H9 (cell line): ENCODE measurements around the gene PPP2R5B. TPM values are rescaled to one million over a fixed set of nuclear protein-coding genes. Genes with fewer than 3 reads are reported as not detected.

ENCODE experiments used
- DNase-seq: peaks from one replicate; pipeline ENCODE4 v3.0.0-alpha.2; 2017
- H2AFZ ChIP-seq: one replicate; pipeline ENCODE4 v1.6.1; 2013; ENCODE audit warnings: mild to moderate bottlenecking, low read length, control low read depth, moderate library complexity
- H2AK5ac ChIP-seq: 2 replicates; pipeline ENCODE4 v1.6.1; 2013; ENCODE audit warnings: low read length, control low read depth, mixed read lengths; ENCODE audit not compliant: insufficient read length
- H2BK120ac ChIP-seq: one replicate; pipeline ENCODE4 v1.6.1; 2013; ENCODE audit warnings: low read depth, mild to moderate bottlenecking, low read length, control low read depth, inconsistent platforms; ENCODE audit not compliant: poor library complexity, severe bottlenecking
- H2BK12ac ChIP-seq: 2 replicates; pipeline ENCODE4 v1.6.1; 2013; ENCODE audit warnings: low read length, control low read depth, mixed read lengths, low read depth; ENCODE audit not compliant: insufficient read length
- H2BK15ac ChIP-seq: 2 replicates; pipeline ENCODE4 v1.6.1; 2013; ENCODE audit warnings: low read depth, low read length, control low read depth
- H2BK20ac ChIP-seq: one replicate; pipeline ENCODE4 v1.6.1; 2013; ENCODE audit warnings: low read depth, mild to moderate bottlenecking, low read length, control low read depth, inconsistent platforms; ENCODE audit not compliant: poor library complexity, severe bottlenecking
- H2BK5ac ChIP-seq: 2 replicates; pipeline ENCODE4 v1.6.1; 2013; ENCODE audit warnings: low read length, control low read depth, mixed read lengths; ENCODE audit not compliant: insufficient read length
- H3K14ac ChIP-seq: 2 replicates; pipeline ENCODE4 v1.6.1; 2013; ENCODE audit warnings: low read length, control low read depth; ENCODE audit not compliant: insufficient read depth
- H3K18ac ChIP-seq: 2 replicates; pipeline ENCODE4 v1.6.1; 2013; ENCODE audit warnings: low read depth, mild to moderate bottlenecking, mixed read lengths, low read length, control low read depth; ENCODE audit not compliant: insufficient read length
- H3K23ac ChIP-seq: 2 replicates; pipeline ENCODE4 v1.6.1; 2013; ENCODE audit warnings: low read length, control low read depth, mixed read lengths, low read depth; ENCODE audit not compliant: insufficient read length
- H3K23me2 ChIP-seq: 2 replicates; pipeline ENCODE4 v1.6.1; 2013; ENCODE audit warnings: low read depth, mild to moderate bottlenecking, mixed read lengths, low read length, control low read depth; ENCODE audit not compliant: insufficient read length, poor library complexity, severe bottlenecking
- H3K27ac ChIP-seq: 2 replicates; pipeline ENCODE4 v1.5.1; 2013; ENCODE audit warnings: low read length, control low read depth, mixed read lengths, low read depth; ENCODE audit not compliant: insufficient read length
- H3K27me3 ChIP-seq: 2 replicates; pipeline ENCODE4 v1.6.1; 2013; ENCODE audit warnings: low read length, control low read depth, inconsistent platforms; ENCODE audit not compliant: insufficient read depth
- H3K4ac ChIP-seq: 2 replicates; pipeline ENCODE4 v1.6.1; 2013; ENCODE audit warnings: low read depth, mild to moderate bottlenecking, control low read depth, inconsistent platforms, low read length, moderate library complexity
- H3K4me1 ChIP-seq: 2 replicates; pipeline ENCODE4 v1.6.1; 2013; ENCODE audit warnings: low read length, control low read depth, inconsistent platforms; ENCODE audit not compliant: insufficient read depth
- H3K4me2 ChIP-seq: 2 replicates; pipeline ENCODE4 v1.6.1; 2013; ENCODE audit warnings: low read length, control low read depth, mixed read lengths; ENCODE audit not compliant: insufficient read length, insufficient read depth
- H3K56ac ChIP-seq: 2 replicates; pipeline ENCODE4 v1.6.1; 2013; ENCODE audit warnings: low read depth, mild to moderate bottlenecking, mixed read lengths, low read length, control low read depth; ENCODE audit not compliant: insufficient read length
- H3K79me1 ChIP-seq: 2 replicates; pipeline ENCODE4 v1.6.1; 2013; ENCODE audit warnings: low read depth, mild to moderate bottlenecking, moderate library complexity, low read length, control low read depth, inconsistent platforms; ENCODE audit not compliant: insufficient read depth, poor library complexity, severe bottlenecking
- H3K79me2 ChIP-seq: 2 replicates; pipeline ENCODE4 v1.6.1; 2013; ENCODE audit warnings: low read length, control low read depth, inconsistent platforms; ENCODE audit not compliant: insufficient read depth
- H3K9ac ChIP-seq: 2 replicates; pipeline ENCODE4 v1.6.1; 2013; ENCODE audit warnings: low read length, control low read depth, mixed read lengths; ENCODE audit not compliant: insufficient read length; ENCODE audit errors: extremely low read depth
- H3K9me3 ChIP-seq: one replicate; pipeline ENCODE4 v1.6.1; 2013; ENCODE audit warnings: low read depth, low read length, inconsistent platforms; ENCODE audit not compliant: control insufficient read depth
- H3T11ph ChIP-seq: one replicate; pipeline ENCODE4 v1.6.1; 2013; ENCODE audit warnings: mild to moderate bottlenecking, low read length, control low read depth, inconsistent platforms
- H4K20me1 ChIP-seq: one replicate; pipeline ENCODE4 v1.6.1; 2013; ENCODE audit not compliant: control insufficient read depth, insufficient read length, insufficient read depth
- H4K5ac ChIP-seq: 2 replicates; pipeline ENCODE4 v1.6.1; 2013; ENCODE audit warnings: low read depth, mild to moderate bottlenecking, mixed read lengths, low read length, control low read depth; ENCODE audit not compliant: insufficient read length
- H4K8ac ChIP-seq: replicated peaks from 2 replicates; pipeline ENCODE4 v1.6.1; 2013; ENCODE audit warnings: low read length, control low read depth, mixed read lengths, low read depth; ENCODE audit not compliant: insufficient read length
- H4K91ac ChIP-seq: 2 replicates; pipeline ENCODE4 v1.6.1; 2013; ENCODE audit warnings: low read depth, mild to moderate bottlenecking, moderate library complexity, mixed read lengths, low read length, control low read depth; ENCODE audit not compliant: insufficient read length
- H3K27ac Mint-ChIP-seq, 3 experiments: 2 replicates in 2 of 3; 3 replicates in 1 of 3; pipeline ENCODE4 v1.8.0; 2020 to 2021; ENCODE audit warnings: mixed read lengths in 3 of 3, mild to moderate bottlenecking in 1 of 3, moderate library complexity in 1 of 3
- H3K27me3 Mint-ChIP-seq: 2 replicates; pipeline ENCODE4 v1.8.0; 2021; ENCODE audit warnings: low read depth, mild to moderate bottlenecking, moderate library complexity, mixed read lengths
- H3K36me3 Mint-ChIP-seq, 3 experiments: 2 replicates in 2 of 3; 3 replicates in 1 of 3; pipeline ENCODE4 v1.8.0; 2020 to 2021; ENCODE audit warnings: low read depth in 3 of 3, mixed read lengths in 3 of 3; ENCODE audit not compliant: insufficient read depth in 1 of 3
- H3K4me1 Mint-ChIP-seq, 2 experiments: 2 replicates each; pipeline ENCODE4 v1.8.0; 2020; ENCODE audit warnings: mixed read lengths in 2 of 2
- H3K4me3 Mint-ChIP-seq, 2 experiments: 2 replicates in 1 of 2; 3 replicates in 1 of 2; pipeline ENCODE4 v1.8.0; 2020 to 2021; ENCODE audit warnings: mild to moderate bottlenecking in 2 of 2, mixed read lengths in 2 of 2, moderate library complexity in 1 of 2
- H3K9me3 Mint-ChIP-seq, 2 experiments: 2 replicates in 1 of 2; 3 replicates in 1 of 2; pipeline ENCODE4 v1.8.0; 2020; ENCODE audit warnings: mild to moderate bottlenecking in 2 of 2, mixed read lengths in 2 of 2, moderate library complexity in 1 of 2
- WGBS: extraction: QIAGEN DNeasy Blood & Tissue Kit; methylation state at CpG from one replicate; pipeline ENCODE4 v1.1.7; 2013; ENCODE audit warnings: missing lambda C conversion rate, low lambda C conversion rate, mixed read lengths; ENCODE audit not compliant: insufficient read length; ENCODE audit errors: extremely low coverage; 5-methylcytosine and 5-hydroxymethylcytosine counted together
- total RNA-seq: library from RNA; stranded (reverse); gene quantifications from 2 replicates; pipeline ENCODE4 v1.2.1, GENCODE V29; 2021
- TF ChIP-seq, protein P1 (sequence below): fragments of 200-600 bp; sonication (generic); conservative IDR thresholded peaks from 3 replicates; pipeline ENCODE4 v1.8.0; 2021; ENCODE audit warnings: antibody characterized with exemption, mild to moderate bottlenecking

The PPP2R5B gene
- total RNA-seq, 1 experiment from 2014 or later = 6.3 TPM

- Histone ChIP-seq H2BK20ac (no peak overlapping the region), H3K79me1 (no peaks in the 10 kb centered on the region), H3K56ac (no peak overlapping the region), H4K8ac (no peak overlapping the region), H3T11ph (no peak overlapping the region), H3K18ac (no peak overlapping the region), H2BK120ac (no peak overlapping the region), H3K4me2 (peak overlapping the region; percentile 98), H2AK5ac (no peak overlapping the region), H4K5ac (no peak overlapping the region), H3K4me1 (no peaks in the 10 kb centered on the region), H3K14ac (peak overlapping the region; percentile 83), H4K91ac (no peak overlapping the region), H3K79me2 (no peaks in the 10 kb centered on the region), H3K27me3 (no peaks in the 10 kb centered on the region), H4K20me1 (no peaks in the 10 kb centered on the region), H2BK15ac (no peak overlapping the region), H3K9ac (peak overlapping the region; percentile 99), H3K27ac (no peak overlapping the region), H3K23me2 (peaks cover 10% of the 10 kb centered on the region), H2BK5ac (no peak overlapping the region), H3K23ac (no peak overlapping the region), H3K9me3 (no peaks in the 10 kb centered on the region), H2BK12ac (no peak overlapping the region), H3K4ac (no peak overlapping the region), H2AFZ (no peak overlapping the region)
- H3K27ac Mint-ChIP-seq = peak overlapping the region; percentile 74 to 94 (median 92); a peak in 5 of 7 replicates
- H3K36me3 Mint-ChIP-seq = peaks cover 4 to 21% (median 13%) of the 10 kb centered on the region in 3 experiments; a peak in 6 of 7 replicates
- H3K9me3 Mint-ChIP-seq = no peaks in the 10 kb centered on the region
- WGBS = no CpG with 5 or more reads among the region's 23 CpGs
- peak overlapping the region; percentile 84 to 90 for H3K4me3 Mint-ChIP-seq
- peak; percentile 47 for DNase-seq
- peaks cover 18 to 22% of the 10 kb centered on the region in 2 experiments for H3K4me1 Mint-ChIP-seq
- no peaks in the 10 kb centered on the region for H3K27me3 Mint-ChIP-seq
- TF ChIP-seq, protein P1, sequence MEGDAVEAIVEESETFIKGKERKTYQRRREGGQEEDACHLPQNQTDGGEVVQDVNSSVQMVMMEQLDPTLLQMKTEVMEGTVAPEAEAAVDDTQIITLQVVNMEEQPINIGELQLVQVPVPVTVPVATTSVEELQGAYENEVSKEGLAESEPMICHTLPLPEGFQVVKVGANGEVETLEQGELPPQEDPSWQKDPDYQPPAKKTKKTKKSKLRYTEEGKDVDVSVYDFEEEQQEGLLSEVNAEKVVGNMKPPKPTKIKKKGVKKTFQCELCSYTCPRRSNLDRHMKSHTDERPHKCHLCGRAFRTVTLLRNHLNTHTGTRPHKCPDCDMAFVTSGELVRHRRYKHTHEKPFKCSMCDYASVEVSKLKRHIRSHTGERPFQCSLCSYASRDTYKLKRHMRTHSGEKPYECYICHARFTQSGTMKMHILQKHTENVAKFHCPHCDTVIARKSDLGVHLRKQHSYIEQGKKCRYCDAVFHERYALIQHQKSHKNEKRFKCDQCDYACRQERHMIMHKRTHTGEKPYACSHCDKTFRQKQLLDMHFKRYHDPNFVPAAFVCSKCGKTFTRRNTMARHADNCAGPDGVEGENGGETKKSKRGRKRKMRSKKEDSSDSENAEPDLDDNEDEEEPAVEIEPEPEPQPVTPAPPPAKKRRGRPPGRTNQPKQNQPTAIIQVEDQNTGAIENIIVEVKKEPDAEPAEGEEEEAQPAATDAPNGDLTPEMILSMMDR = no peak
Measured at GRCh38 chr11:64916040-64916774, 8.3 kb upstream of the PPP2R5B start.
